Stimulated activated naive B cell treated with anti-CD40 and anti-IgM and Interleukin-4, amounts not matched to agents 10 μg/mL and 1 μg/mL and 100 μg/mL, for 72 hours (primary cell): ENCODE measurements around the gene PYDC1.
"Not testable (repeated sequence)": the region's sequence is repeated elsewhere in the genome, so short reads cannot be mapped to it uniquely, and the experiment has no call there.

Experiments used
- ATAC-seq, 2 donors: fragments of 150-1000 bp; cut with Tn5 transposase; replicated peaks; 2 replicates each; pipeline ENCODE4 v1.10.0; 2021; ENCODE audit warnings: moderate library complexity in 1 of 2
- DNase-seq: peaks from one replicate; pipeline ENCODE4 v3.0.0; 2021
- H3K27ac Mint-ChIP-seq: one replicate; pipeline ENCODE4 v1.8.0; 2022; ENCODE audit warnings: mild to moderate bottlenecking, mixed read lengths
- H3K27me3 Mint-ChIP-seq, 2 donors: one replicate each; pipeline ENCODE4 v1.8.0; 2022; ENCODE audit warnings: mixed read lengths in 2 of 2
- H3K36me3 Mint-ChIP-seq, 2 donors: one replicate each; pipeline ENCODE4 v1.8.0; 2022; ENCODE audit warnings: mixed read lengths in 2 of 2, mild to moderate bottlenecking in 1 of 2
- H3K4me1 Mint-ChIP-seq, 2 donors: one replicate each; pipeline ENCODE4 v1.8.0; 2022; ENCODE audit warnings: mixed read lengths in 2 of 2, mild to moderate bottlenecking in 1 of 2
- H3K4me3 Mint-ChIP-seq, 2 donors: one replicate each; pipeline ENCODE4 v1.8.0; 2022; ENCODE audit warnings: mild to moderate bottlenecking in 2 of 2, mixed read lengths in 2 of 2, moderate library complexity in 1 of 2
- H3K9me3 Mint-ChIP-seq, 2 donors: one replicate each; pipeline ENCODE4 v1.8.0; 2022; ENCODE audit warnings: mixed read lengths in 2 of 2, mild to moderate bottlenecking in 1 of 2

The PYDC1 gene

DNA sequence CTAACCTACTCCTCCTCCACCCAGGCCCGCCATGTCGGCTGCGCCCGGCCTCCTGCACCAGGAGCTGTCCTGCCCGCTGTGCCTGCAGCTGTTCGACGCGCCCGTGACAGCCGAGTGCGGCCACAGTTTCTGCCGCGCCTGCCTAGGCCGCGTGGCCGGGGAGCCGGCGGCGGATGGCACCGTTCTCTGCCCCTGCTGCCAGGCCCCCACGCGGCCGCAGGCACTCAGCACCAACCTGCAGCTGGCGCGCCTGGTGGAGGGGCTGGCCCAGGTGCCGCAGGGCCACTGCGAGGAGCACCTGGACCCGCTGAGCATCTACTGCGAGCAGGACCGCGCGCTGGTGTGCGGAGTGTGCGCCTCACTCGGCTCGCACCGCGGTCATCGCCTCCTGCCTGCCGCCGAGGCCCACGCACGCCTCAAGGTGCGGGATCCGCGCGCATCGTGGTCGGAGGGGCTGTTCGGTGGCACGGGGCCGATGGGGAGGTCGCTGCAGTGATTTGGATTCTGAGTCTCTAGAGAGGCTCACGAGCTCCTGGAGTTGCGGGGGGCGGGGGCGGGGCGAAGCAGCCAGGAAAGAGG, 2.1 kb downstream of the PYDC1 start:
- no peaks in the 10 kb centered on the region for H3K9me3 Mint-ChIP-seq
- peaks cover 17 to 53% of the 10 kb centered on the region in 2 donors for H3K4me1 Mint-ChIP-seq
- H3K4me3 Mint-ChIP-seq: peak overlapping the region; percentile 76 to 83
- ATAC-seq (peak; percentile 42 to 51), DNase-seq (no peak)
- peaks cover 36 to 62% of the 10 kb centered on the region in 2 donors for H3K27me3 Mint-ChIP-seq
- no peak overlapping the region for H3K27ac Mint-ChIP-seq
- H3K36me3 Mint-ChIP-seq: no peaks in the 10 kb centered on the region

DNA sequence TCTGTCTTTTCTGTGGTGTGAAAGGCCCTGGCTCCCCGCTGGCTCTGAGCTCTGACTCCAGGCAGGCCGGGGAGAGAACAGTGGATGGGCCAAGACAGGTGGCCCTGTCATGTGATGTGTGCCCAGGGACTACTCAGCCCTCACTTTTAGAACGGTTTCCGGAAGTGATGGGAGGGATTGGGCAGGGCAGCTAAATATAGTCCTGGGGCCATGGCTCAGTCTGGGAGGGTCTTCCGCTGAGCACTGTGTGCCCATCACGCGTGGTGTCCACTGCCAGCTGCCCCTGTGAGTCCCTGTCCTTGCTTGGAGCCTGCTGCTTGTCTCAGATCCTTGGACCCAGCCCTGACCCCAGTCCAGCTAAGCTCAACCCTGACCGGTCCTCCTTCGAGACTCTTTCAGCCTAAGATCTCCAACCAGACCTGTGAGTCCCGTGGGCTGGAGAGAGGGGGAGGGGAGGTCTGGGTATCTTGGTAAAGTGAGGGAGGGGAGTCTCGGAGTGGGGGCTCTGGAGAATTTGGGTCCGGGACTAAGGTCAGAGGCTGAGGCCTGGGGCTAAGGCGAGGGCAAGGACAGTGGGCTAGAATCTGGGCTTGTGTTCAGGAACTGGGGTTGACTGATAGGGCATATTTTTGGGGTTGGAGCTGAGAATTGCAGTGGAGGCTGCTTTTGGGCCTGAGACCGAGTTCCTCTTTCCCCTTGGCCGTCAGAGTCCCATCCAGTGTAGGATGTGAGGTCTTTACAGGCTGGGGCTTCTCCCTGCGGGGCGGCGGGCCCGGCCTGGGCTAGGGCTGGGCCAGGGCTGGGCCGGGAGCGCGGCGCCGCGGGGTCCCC, 2.8 kb downstream of the PYDC1 start, which contains the start of gene TRIM72:
TSS of gene TRIM72 (plus strand) at position 243 of the 831 bp plus-strand sequence. CDS start 620 bp downstream, outside the sequence.
- Mint-ChIP-seq H3K36me3 (no peaks in the 10 kb centered on the region), H3K27me3 (peaks cover 32 to 56% of the 10 kb centered on the region in 2 donors), H3K27ac (peak within 1 kb of the TSS; percentile 71), H3K4me3 (peak within 1 kb of the TSS; percentile 76 to 83), H3K9me3 (no peaks in the 10 kb centered on the region), H3K4me1 (peaks cover 17 to 53% of the 10 kb centered on the region in 2 donors)
- ATAC-seq: peak; percentile 5 to 15
- no peak for DNase-seq

DNA sequence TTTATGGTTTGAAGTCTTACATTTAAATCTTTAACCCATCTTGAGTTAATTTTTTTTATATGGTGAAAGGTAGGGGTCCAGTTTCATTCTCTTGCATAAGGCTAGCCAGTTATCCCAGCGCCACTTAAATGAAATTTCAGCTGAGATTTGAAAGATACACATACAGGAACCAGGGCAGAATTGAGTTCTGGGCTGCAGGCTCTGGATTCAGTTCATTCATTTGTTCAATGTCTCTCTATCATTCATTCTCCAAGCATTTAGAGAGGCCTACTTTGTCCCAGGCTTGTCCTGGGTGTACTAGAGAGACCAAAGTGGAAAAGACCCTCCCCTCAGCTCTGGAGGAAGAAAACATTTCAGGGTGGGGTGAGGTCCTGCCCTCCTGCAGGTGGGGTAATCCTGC, 3.6 kb downstream of the PYDC1 start:
- H3K4me1 Mint-ChIP-seq: peaks cover 17 to 53% of the 10 kb centered on the region in 2 donors
- no peak for ATAC-seq
- H3K36me3 Mint-ChIP-seq: no peaks in the 10 kb centered on the region
- peak overlapping the region; percentile 71 for H3K27ac Mint-ChIP-seq
- no peak for DNase-seq
- H3K27me3 Mint-ChIP-seq: peaks cover 25 to 49% of the 10 kb centered on the region in 2 donors
- H3K4me3 Mint-ChIP-seq: peak overlapping the region in 1 of 2 donors; percentile 44
- H3K9me3 Mint-ChIP-seq: no peaks in the 10 kb centered on the region

DNA sequence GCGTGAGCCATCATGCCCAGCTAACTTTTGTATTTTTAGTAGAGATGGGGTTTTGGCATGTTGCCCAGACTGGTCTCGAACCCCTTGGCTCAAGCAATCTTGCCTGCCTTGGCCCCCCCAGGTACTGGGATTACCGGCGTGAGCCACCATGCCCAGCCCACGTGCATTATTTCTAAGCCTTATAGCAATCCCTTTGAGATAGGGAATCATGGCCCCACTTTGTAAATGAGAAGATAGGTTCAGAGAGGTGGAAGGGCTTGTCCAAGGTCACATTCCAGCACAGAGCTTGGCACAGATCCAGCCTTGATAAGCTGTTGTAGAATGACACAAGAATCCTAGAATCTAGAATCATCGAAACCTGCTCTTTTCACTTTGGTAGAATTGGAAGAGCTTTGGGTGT, 10.2 kb downstream of the PYDC1 start:
- H3K27me3 Mint-ChIP-seq: no peaks in the 10 kb centered on the region
- H3K4me1 Mint-ChIP-seq: peaks cover 20 to 32% of the 10 kb centered on the region in 2 donors
- peaks cover 0 to 2% of the 10 kb centered on the region in 2 donors for H3K9me3 Mint-ChIP-seq
- H3K27ac Mint-ChIP-seq: no peak overlapping the region
- H3K4me3 Mint-ChIP-seq: no peak overlapping the region
- H3K36me3 Mint-ChIP-seq: no peaks in the 10 kb centered on the region
- ATAC-seq: no peak
- no peak for DNase-seq

DNA sequence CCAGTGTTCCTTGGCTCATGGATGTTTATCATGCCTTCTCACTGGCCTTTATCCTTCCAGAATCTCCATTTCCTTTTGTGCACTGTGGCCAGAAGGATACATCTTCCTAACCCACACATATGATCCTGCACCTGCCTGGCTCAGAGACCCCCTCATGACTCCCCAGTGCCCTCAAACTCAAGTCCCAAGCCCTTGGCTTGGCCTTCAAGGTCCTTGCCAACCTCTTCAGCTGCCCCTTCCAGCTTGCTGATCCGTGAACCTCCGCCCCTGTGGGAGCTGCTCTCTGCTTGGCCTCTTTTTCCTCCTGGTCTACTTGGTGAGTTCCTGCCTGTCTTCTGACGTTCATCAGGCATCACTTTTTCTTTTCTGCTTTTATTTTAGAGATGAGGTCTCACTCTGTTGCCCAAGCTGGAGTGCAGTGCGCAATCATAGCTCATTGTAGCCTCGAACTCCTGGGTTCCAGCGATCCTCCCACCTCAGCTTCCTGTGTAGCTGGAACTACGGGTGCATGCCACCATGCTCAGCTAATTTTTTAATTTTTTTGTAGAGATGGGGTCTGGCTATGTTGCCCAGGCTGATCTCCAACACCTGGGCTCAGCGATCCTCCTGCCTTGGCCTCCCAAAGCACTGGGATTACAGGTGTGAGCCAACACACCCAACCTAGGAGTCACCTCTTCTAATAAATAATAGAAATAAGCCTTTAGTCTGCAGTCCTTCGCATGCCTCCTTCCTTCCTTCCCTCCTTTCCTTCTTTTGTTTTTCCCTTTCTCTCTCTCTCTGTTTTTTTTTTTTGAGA, 11.9 kb downstream of the PYDC1 start:
- H3K27ac Mint-ChIP-seq: no peak overlapping the region
- H3K36me3 Mint-ChIP-seq: peaks cover 0 to under 1% of the 10 kb centered on the region in 2 donors
- DNase-seq (no peak), ATAC-seq (no peak)
- H3K27me3 Mint-ChIP-seq: no peaks in the 10 kb centered on the region
- H3K9me3 Mint-ChIP-seq: peaks cover 0 to 2% of the 10 kb centered on the region in 2 donors
- no peak overlapping the region for H3K4me3 Mint-ChIP-seq
- peaks cover 27 to 42% of the 10 kb centered on the region in 2 donors for H3K4me1 Mint-ChIP-seq

DNA sequence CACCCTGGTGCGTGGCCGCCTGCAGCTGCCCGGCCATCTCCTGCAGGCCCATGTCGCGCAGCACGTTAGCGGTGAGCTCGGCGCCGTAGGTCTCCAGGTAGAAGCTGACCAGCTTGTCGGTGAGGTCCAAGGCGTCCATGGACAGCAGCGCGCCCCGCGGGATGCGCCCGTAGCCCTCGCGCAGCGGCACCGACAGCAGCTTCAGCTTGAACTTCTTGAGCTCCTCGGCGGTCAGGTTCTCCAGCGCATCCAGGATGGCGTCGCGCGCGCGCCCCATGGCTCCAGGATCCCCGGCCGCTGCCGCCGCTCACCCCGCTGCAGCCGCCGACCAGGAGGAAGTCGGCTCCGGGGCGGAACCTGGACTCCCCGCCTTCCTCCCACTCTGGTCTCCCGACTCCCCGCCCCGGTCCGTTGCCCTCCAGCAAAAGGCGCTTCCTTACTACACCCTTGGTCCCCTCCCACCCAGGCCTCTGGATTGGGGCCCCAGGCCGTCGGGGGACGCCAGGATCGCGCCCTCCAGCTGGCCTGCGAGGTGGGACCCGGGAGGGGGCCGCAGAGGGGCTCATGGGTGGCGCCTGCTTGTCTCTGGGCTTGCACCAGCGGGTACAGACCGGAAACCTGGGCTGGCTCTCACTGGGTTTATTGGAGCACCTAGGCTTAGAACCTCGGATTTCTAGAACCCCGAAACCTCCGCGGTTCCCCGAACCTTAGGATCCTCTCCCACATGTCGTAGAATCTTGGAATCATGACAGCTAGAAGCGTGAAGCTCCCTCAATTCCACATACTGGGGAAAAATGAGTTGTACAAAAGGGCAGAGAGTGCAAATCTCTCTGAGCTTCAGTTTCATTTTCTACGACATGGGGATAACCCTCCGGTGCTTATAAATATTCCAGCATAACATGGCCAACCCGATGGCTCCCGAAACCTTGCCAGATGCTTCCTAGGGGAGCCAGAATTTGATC, 14.2 kb downstream of the PYDC1 start, which contains the start of gene PYCARD:
TSS of gene PYCARD (minus strand) at position 347 of the 962 bp plus-strand sequence. CDS start at position 277, 70 bp downstream.
- DNase-seq (peak; percentile 42), ATAC-seq (peak; percentile 39 to 41)
- Mint-ChIP-seq H3K27me3 (no peaks in the 10 kb centered on the region), H3K36me3 (peaks cover 18% of the 10 kb centered on the region in 2 donors), H3K4me1 (peaks cover 36 to 64% of the 10 kb centered on the region in 2 donors), H3K9me3 (peaks cover 0 to 2% of the 10 kb centered on the region in 2 donors), H3K4me3 (peak within 1 kb of the TSS; percentile 90 to 93), H3K27ac (peak within 1 kb of the TSS; percentile 91)

DNA sequence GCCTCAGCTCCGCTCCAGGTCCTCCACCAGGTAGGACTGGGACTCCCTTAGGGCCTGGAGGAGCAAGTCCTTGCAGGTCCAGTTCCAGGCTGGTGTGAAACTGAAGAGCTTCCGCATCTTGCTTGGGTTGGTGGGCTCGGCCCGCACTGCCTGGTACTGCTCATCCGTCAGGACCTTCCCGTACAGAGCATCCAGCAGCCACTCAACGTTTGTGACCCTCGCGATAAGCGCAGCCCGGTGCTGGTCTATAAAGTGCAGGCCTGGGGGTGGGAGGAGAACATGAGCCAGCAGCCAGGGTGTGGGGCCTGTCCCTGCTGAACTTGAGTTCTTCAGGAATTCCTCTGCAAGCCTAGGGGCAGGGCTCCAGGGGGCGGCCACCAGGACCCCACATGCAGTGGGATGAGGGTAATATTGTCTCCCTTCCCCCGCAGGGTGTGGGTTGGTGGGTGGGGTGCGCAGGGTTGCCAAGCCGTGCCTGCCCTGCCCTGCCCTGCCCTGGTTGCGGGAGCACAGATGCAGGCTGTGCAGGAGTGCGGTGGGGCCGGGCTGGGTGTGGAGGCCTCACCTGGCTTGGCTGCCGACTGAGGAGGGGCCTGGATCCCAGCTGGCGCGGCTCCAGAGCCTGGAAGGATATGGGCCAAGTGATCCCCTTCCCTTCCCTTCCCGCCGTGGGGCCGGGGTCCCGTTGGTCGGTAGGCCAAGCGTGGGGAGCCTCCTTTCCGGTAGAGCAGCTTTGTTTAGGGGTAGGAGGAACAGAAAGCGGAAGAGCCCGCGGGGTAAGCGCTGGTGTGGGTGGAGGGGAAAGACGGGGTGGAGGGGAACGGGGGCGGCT, 15.1 kb downstream of the PYDC1 start:
- ATAC-seq (peak; percentile 73 to 79), DNase-seq (no peak)
- peaks cover 18% of the 10 kb centered on the region in 2 donors for H3K36me3 Mint-ChIP-seq
- peaks cover 0 to 2% of the 10 kb centered on the region in 2 donors for H3K9me3 Mint-ChIP-seq
- peak overlapping the region; percentile 91 for H3K27ac Mint-ChIP-seq
- peak overlapping the region; percentile 90 to 93 for H3K4me3 Mint-ChIP-seq
- H3K27me3 Mint-ChIP-seq: no peaks in the 10 kb centered on the region
- H3K4me1 Mint-ChIP-seq: peaks cover 36 to 64% of the 10 kb centered on the region in 2 donors

DNA sequence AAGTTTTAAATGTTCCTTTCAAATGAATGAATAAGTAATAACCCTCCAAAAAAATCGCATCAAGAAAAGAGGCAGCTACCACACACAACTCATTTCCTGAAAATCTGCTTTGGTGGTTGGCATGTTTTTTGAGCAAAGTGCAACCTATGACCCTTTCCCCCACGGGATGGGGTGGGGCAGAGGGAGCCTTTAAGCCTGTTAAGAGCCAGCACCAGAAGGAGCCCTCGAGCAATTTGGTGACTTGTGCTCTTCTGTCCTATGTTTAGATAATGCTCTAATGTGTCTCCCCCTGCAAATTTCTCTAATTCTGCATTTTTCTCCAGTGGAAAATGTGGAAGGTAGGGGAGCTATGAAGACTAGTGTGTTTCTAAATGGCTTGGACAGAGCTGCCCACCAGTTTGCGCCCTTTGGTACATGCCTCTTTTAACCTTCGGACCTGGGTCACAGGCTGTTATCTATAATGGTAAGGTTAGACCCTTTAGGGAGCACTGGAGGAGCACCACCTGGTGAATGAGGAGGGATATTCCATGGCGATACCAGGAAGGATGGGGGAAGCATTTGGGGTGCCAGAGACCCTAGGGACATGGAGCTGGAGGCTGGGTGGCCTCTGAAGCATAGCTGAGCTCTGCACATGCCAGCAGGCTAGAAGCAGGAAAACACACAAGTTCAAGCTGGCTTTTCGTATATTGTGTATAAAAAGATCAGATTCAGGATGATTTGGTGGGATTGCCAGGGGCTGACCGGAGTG, 15.9 kb downstream of the PYDC1 start:
- H3K9me3 Mint-ChIP-seq: peaks cover 0 to 2% of the 10 kb centered on the region in 2 donors
- peaks cover 36 to 69% of the 10 kb centered on the region in 2 donors for H3K4me1 Mint-ChIP-seq
- ATAC-seq (peak; percentile 47 to 51), DNase-seq (peak; percentile 27)
- peaks cover 23% of the 10 kb centered on the region in 2 donors for H3K36me3 Mint-ChIP-seq
- H3K27ac Mint-ChIP-seq: peak overlapping the region; percentile 47
- peak overlapping the region; percentile 90 to 93 for H3K4me3 Mint-ChIP-seq
- no peaks in the 10 kb centered on the region for H3K27me3 Mint-ChIP-seq

DNA sequence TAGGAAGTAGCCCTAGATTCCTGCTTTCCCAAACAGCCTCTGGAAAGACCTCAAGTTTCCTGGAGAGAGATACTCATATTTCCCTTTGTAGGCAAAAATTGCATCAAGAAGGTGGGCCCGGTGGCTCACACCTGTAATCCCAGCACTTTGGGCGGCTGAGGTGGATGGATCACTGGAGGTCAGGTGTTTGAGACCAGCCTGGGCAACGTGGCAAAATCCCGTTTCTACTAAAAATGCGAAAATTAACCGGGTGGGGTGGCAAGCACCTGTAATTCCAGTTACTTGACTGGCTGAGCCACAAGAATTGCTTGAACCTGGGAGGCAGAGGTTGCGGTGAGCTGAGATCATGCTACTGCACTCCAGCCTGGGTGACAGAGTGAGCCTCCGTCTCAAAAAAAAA, 16.8 kb downstream of the PYDC1 start:
- H3K36me3 Mint-ChIP-seq: peaks cover 26 to 30% of the 10 kb centered on the region in 2 donors
- peaks cover 36 to 68% of the 10 kb centered on the region in 2 donors for H3K4me1 Mint-ChIP-seq

DNA sequence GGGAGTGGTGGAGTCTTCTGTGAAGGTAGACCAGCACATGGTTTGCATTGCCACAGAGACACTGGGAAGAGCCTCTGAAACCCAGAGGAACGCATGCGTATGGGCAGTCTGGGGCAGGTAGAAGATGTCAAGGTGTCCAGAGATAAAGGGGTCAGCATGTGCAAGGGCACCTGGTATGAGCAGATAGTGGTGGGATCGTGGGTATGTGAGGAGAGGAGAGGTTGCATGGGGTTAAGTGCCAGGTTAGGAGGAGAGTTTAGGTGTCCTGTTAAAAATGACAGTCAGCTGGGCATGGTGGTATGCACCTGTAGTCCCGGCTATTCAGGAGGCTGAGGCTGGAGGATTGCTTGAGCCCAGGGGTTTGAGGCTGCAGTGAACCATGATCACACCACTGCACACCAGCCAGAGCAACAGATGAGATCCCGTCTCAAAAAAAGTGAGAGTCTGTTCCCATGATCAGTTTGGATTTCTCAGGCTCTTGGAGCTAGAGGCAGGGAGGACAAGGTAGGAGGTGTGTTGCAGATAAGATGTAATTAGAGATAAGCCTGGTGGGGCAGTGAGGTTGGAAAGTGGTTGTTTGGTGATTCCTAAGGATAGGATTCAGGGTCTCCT, 17.4 kb downstream of the PYDC1 start:
- Mint-ChIP-seq H3K4me3 (peak overlapping the region in 1 of 2 donors; percentile 18), H3K27me3 (no peaks in the 10 kb centered on the region), H3K4me1 (peaks cover 36 to 64% of the 10 kb centered on the region in 2 donors), H3K36me3 (peaks cover 28 to 33% of the 10 kb centered on the region in 2 donors), H3K27ac (no peak overlapping the region), H3K9me3 (no peaks in the 10 kb centered on the region)
- ATAC-seq (no peak), DNase-seq (no peak)

More for the DNA sequence above, 16.8 kb downstream of the PYDC1 start:
- not testable (repeated sequence) for H3K4me3 Mint-ChIP-seq, DNase-seq, H3K27ac Mint-ChIP-seq, H3K27me3 Mint-ChIP-seq, H3K9me3 Mint-ChIP-seq, ATAC-seq

DNA sequence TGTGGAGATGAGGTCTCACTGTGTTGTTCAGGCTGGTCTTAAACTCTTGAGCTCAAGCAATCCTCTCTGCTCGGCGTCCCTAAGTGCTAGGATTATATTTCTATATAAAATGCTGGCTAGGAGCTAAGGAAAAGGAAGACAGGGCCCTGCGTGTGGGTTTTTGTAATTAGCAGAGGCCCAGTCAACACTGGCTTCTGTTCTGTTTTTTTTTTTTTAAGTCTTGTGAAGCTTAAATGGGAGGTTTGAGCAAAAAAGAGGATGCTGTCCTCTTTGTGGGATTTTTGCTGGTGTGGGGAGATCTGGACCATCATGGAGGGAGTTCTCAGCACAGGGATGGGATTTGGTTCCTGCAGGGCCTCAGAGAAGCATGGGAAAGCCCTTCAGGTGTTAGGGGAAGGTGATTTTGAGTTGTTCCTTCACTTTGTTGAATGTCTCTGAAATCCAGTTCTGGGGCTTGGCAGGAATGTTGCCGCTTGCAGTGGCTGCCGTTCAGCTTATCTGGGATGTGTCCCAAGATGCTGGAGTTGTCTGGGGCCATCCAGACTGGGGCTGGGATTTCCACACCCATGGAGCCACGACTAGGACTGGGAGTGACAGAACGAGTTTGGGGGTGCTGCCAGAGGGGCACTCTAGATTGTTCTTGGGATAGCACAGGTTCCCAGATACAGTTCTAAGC, 18.6 kb downstream of the PYDC1 start:
- no peak for ATAC-seq
- Mint-ChIP-seq H3K4me3 (peak overlapping the region in 1 of 2 donors; percentile 18), H3K27ac (peak overlapping the region; percentile 90), H3K9me3 (no peaks in the 10 kb centered on the region), H3K36me3 (peaks cover 34 to 44% of the 10 kb centered on the region in 2 donors), H3K27me3 (no peaks in the 10 kb centered on the region), H3K4me1 (peaks cover 34 to 60% of the 10 kb centered on the region in 2 donors)
- no peak for DNase-seq
